Parathyroid adenoma (tissue), 2 donors: ENCODE results near the gene SPATA31C1.

Experiments
- H2AFZ ChIP-seq: fragments of 300-600 bp; sonication (generic); one replicate; pipeline ENCODE4 v1.7.0; 2017; ENCODE audit warnings: antibody characterized with exemption, mild to moderate bottlenecking
- H3K27ac ChIP-seq: fragments of 300-600 bp; sonication (generic); one replicate; pipeline ENCODE4 v1.7.0; 2017
- H3K27me3 ChIP-seq: fragments of 300-600 bp; sonication (generic); one replicate; pipeline ENCODE4 v1.7.0; 2017; ENCODE audit warnings: low read length; ENCODE audit not compliant: control insufficient read depth, insufficient read depth
- H3K36me3 ChIP-seq: fragments of 300-600 bp; sonication (generic); one replicate; pipeline ENCODE4 v1.7.0; 2017; ENCODE audit warnings: low read length; ENCODE audit not compliant: control insufficient read depth, insufficient read depth
- H3K4me1 ChIP-seq: fragments of 300-600 bp; sonication (generic); one replicate; pipeline ENCODE4 v1.7.0; 2017; ENCODE audit warnings: control low read depth
- H3K4me2 ChIP-seq: fragments of 300-600 bp; sonication (generic); one replicate; pipeline ENCODE4 v1.7.0; 2017; ENCODE audit warnings: low read length
- H3K4me3 ChIP-seq: fragments of 300-600 bp; sonication (generic); one replicate; pipeline ENCODE4 v1.7.0; 2017; ENCODE audit warnings: low read depth, low read length
- H3K79me2 ChIP-seq: fragments of 300-600 bp; sonication (generic); one replicate; pipeline ENCODE4 v1.7.0; 2017; ENCODE audit warnings: control low read depth
- H3K9ac ChIP-seq: fragments of 300-600 bp; sonication (generic); one replicate; pipeline ENCODE4 v1.7.0; 2017; ENCODE audit warnings: mild to moderate bottlenecking
- H3K9me3 ChIP-seq: fragments of 300-600 bp; sonication (generic); one replicate; pipeline ENCODE4 v1.7.0; 2017; ENCODE audit warnings: low read length; ENCODE audit not compliant: control insufficient read depth
- CTCF ChIP-seq: fragments of 300-600 bp; sonication (generic); IDR thresholded peaks from one replicate; pipeline ENCODE4 v1.7.0; 2017; ENCODE audit warnings: antibody characterized with exemption, mild to moderate bottlenecking
- donor health status: primary hyperparathyroidism.

SPATA31C1 gene

GRCh38 chr9:87875831-87876545 lies 41.8 kb upstream of the SPATA31C1 start:
- no peak overlapping the region for H2AFZ ChIP-seq
- no peak overlapping the region for H3K4me3 ChIP-seq
- no peak for TF ChIP-seq CTCF
- H3K9me3 ChIP-seq, result no peaks in the 10 kb centered on the region
- H3K9ac ChIP-seq, result no peak overlapping the region
- H3K27me3 ChIP-seq, result no peaks in the 10 kb centered on the region
- no peaks in the 10 kb centered on the region for H3K4me1 ChIP-seq
- H3K79me2 ChIP-seq, result no peaks in the 10 kb centered on the region
- no peaks in the 10 kb centered on the region for H3K36me3 ChIP-seq
- no peak overlapping the region for H3K4me2 ChIP-seq
- H3K27ac ChIP-seq, result no peak overlapping the region

GRCh38 chr9:87876708-87877107 lies 41.1 kb upstream of the SPATA31C1 start:
- Histone ChIP-seq H3K27ac (no peak overlapping the region), H2AFZ (no peak overlapping the region), H3K36me3 (no peaks in the 10 kb centered on the region), H3K27me3 (no peaks in the 10 kb centered on the region), H3K4me2 (no peak overlapping the region), H3K4me1 (no peaks in the 10 kb centered on the region), H3K4me3 (no peak overlapping the region), H3K9me3 (no peaks in the 10 kb centered on the region), H3K79me2 (no peaks in the 10 kb centered on the region), H3K9ac (no peak overlapping the region)
- TF ChIP-seq CTCF, result no peak

GRCh38 chr9:87878989-87879511 lies 38.7 kb upstream of the SPATA31C1 start:
- Histone ChIP-seq H2AFZ (no peak overlapping the region), H3K79me2 (no peaks in the 10 kb centered on the region), H3K9ac (no peak overlapping the region), H3K9me3 (no peaks in the 10 kb centered on the region), H3K27me3 (no peaks in the 10 kb centered on the region), H3K4me3 (no peak overlapping the region), H3K36me3 (no peaks in the 10 kb centered on the region), H3K4me1 (no peaks in the 10 kb centered on the region), H3K4me2 (no peak overlapping the region), H3K27ac (no peak overlapping the region)
- no peak for TF ChIP-seq CTCF

- H3K9me3 ChIP-seq, result no peaks in the 10 kb centered on the region
- no peaks in the 10 kb centered on the region for H3K36me3 ChIP-seq
- H2AFZ ChIP-seq, result no peak overlapping the region
- TF ChIP-seq CTCF, result no peak
- no peak overlapping the region for H3K27ac ChIP-seq
- no peak overlapping the region for H3K4me3 ChIP-seq
- no peaks in the 10 kb centered on the region for H3K27me3 ChIP-seq
- no peaks in the 10 kb centered on the region for H3K79me2 ChIP-seq
- no peak overlapping the region for H3K4me2 ChIP-seq
- H3K4me1 ChIP-seq, result no peaks in the 10 kb centered on the region
- H3K9ac ChIP-seq, result no peak overlapping the region
Observed at GRCh38 chr9:87880116-87880515, 37.6 kb upstream of the SPATA31C1 start.

- H3K79me2 ChIP-seq, result no peaks in the 10 kb centered on the region
Observed at GRCh38 chr9:87880683-87881082, 37.1 kb upstream of the SPATA31C1 start.

More at GRCh38 chr9:87880683-87881082, 37.1 kb upstream of the SPATA31C1 start:
- H3K4me1 ChIP-seq, result no peaks in the 10 kb centered on the region
- H3K4me2 ChIP-seq, result no peak overlapping the region
- no peak overlapping the region for H3K27ac ChIP-seq
- no peak overlapping the region for H2AFZ ChIP-seq
- no peak overlapping the region for H3K9ac ChIP-seq
- H3K4me3 ChIP-seq, result no peak overlapping the region
- no peaks in the 10 kb centered on the region for H3K27me3 ChIP-seq
- H3K9me3 ChIP-seq, result no peaks in the 10 kb centered on the region
- no peaks in the 10 kb centered on the region for H3K36me3 ChIP-seq
- TF ChIP-seq CTCF, result no peak
